ENCODE data around the gene STPG3. TPM values are rescaled to one million over a fixed set of nuclear protein-coding genes. Genes with fewer than 3 reads are reported as not detected.

Gene STPG3
- total and polyA plus RNA-seq, 9 of the 15 experiments (the other 6 are each of a cell fraction or from before 2014, with no cell fraction given) = not detected

GRCh38 chr9:137240841-137241489 is 10.1 kb upstream of the STPG3 start, which contains the start of gene TUBB4B (continued):
- TF ChIP-seq, protein P1, sequence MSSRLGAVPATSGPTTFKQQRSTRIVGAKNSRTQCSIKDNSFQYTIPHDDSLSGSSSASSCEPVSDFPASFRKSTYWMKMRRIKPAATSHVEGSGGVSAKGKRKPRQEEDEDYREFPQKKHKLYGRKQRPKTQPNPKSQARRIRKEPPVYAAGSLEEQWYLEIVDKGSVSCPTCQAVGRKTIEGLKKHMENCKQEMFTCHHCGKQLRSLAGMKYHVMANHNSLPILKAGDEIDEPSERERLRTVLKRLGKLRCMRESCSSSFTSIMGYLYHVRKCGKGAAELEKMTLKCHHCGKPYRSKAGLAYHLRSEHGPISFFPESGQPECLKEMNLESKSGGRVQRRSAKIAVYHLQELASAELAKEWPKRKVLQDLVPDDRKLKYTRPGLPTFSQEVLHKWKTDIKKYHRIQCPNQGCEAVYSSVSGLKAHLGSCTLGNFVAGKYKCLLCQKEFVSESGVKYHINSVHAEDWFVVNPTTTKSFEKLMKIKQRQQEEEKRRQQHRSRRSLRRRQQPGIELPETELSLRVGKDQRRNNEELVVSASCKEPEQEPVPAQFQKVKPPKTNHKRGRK (tag; IDR thresholded peaks at IDR 0.05) = no peak
- TF ChIP-seq STAT5B (CRISPR knock-in tag; IDR thresholded peaks at IDR 0.05) = no peak
- peak; percentile 76; the same call in 1 of the 2 replicates for TF ChIP-seq NR2C2 (CRISPR knock-in tag; IDR thresholded peaks at IDR 0.05)
- TF ChIP-seq NR2C2 (tag; IDR thresholded peaks at IDR 0.05) = peak; percentile 43; the same call in 1 of the 2 replicates
- no peak for TF ChIP-seq ZNF134 (CRISPR knock-in tag; conservative IDR thresholded peaks at IDR 0.05)
- TF ChIP-seq ELK3 (CRISPR knock-in tag; IDR thresholded peaks at IDR 0.05) = no peak
- no peak for TF ChIP-seq ZNF124 (CRISPR knock-in tag; IDR thresholded peaks at IDR 0.05)
- peak; percentile 57; the same call in 1 of the 2 replicates for TF ChIP-seq KLF13 (tag; IDR thresholded peaks at IDR 0.05; ENCODE audit: borderline replicate concordance, low read depth)
- TF ChIP-seq MAFK (IDR thresholded peaks at IDR 0.05; ENCODE audit: low read length) = no peak
- peak; percentile 37; the same call in 1 of the 2 replicates for TF ChIP-seq STAT6 (CRISPR knock-in tag; IDR thresholded peaks at IDR 0.05)
- TF ChIP-seq, protein P2, sequence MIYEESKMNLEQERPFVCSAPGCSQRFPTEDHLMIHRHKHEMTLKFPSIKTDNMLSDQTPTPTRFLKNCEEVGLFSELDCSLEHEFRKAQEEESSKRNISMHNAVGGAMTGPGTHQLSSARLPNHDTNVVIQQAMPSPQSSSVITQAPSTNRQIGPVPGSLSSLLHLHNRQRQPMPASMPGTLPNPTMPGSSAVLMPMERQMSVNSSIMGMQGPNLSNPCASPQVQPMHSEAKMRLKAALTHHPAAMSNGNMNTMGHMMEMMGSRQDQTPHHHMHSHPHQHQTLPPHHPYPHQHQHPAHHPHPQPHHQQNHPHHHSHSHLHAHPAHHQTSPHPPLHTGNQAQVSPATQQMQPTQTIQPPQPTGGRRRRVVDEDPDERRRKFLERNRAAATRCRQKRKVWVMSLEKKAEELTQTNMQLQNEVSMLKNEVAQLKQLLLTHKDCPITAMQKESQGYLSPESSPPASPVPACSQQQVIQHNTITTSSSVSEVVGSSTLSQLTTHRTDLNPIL (CRISPR knock-in tag; IDR thresholded peaks at IDR 0.05) = no peak
- TF ChIP-seq NBN (IDR thresholded peaks at IDR 0.05; ENCODE audit: low read depth) = no peak
- TF ChIP-seq ELK1 (CRISPR knock-in tag; IDR thresholded peaks at IDR 0.05) = no peak
- peak; percentile 99 for TF ChIP-seq MBD2 (IDR thresholded peaks at IDR 0.05; ENCODE audit: borderline replicate concordance, low read depth)
- 0 out of 2 replicates have a peak, but pooled peaks have one; percentile 74 for TF ChIP-seq CHCHD3 (CRISPR knock-in tag; IDR thresholded peaks at IDR 0.05)
- TF ChIP-seq LCOR (CRISPR knock-in tag; IDR thresholded peaks at IDR 0.05) = peak; percentile 88
- no peak for TF ChIP-seq ZNF79 (CRISPR knock-in tag; IDR thresholded peaks at IDR 0.05; ENCODE audit: low read depth)
- no peak for TF ChIP-seq PPARD (CRISPR knock-in tag; IDR thresholded peaks at IDR 0.05)
- TF ChIP-seq HMG20A (CRISPR knock-in tag; conservative IDR thresholded peaks at IDR 0.05) = no peak
- no peak for TF ChIP-seq ZNF324 (CRISPR knock-in tag; IDR thresholded peaks at IDR 0.05)
- peak; percentile 83 for TF ChIP-seq FOXP1 (CRISPR knock-in tag; IDR thresholded peaks at IDR 0.05)
